ENCODE results near the gene RNASEH2A. TPM values are rescaled to one million over a fixed set of nuclear protein-coding genes. Genes with fewer than 3 reads are reported as not detected.
A peak's percentile ranks its signal among the peaks of the same experiment; 100 is the strongest.

Gene RNASEH2A
- total RNA-seq, 1 donor from 2014 or later: 11.1 TPM

GRCh38 chr19:12766051-12766521, 40.3 kb upstream of the RNASEH2A start:
- Histone ChIP-seq H3K4me3 (ENCODE audit: low read depth, low read length) (peak overlapping the region; percentile 29), H3K36me3 (ENCODE audit: control insufficient read depth, insufficient read depth, low read length) (peaks cover 32% of the 10 kb centered on the region), H3K27me3 (ENCODE audit: control insufficient read depth, insufficient read depth, low read length) (no peaks in the 10 kb centered on the region)
- FAIRE-seq: no peak
- DNase-seq (ENCODE audit: low read depth): no peak
- TF ChIP-seq, protein P1, sequence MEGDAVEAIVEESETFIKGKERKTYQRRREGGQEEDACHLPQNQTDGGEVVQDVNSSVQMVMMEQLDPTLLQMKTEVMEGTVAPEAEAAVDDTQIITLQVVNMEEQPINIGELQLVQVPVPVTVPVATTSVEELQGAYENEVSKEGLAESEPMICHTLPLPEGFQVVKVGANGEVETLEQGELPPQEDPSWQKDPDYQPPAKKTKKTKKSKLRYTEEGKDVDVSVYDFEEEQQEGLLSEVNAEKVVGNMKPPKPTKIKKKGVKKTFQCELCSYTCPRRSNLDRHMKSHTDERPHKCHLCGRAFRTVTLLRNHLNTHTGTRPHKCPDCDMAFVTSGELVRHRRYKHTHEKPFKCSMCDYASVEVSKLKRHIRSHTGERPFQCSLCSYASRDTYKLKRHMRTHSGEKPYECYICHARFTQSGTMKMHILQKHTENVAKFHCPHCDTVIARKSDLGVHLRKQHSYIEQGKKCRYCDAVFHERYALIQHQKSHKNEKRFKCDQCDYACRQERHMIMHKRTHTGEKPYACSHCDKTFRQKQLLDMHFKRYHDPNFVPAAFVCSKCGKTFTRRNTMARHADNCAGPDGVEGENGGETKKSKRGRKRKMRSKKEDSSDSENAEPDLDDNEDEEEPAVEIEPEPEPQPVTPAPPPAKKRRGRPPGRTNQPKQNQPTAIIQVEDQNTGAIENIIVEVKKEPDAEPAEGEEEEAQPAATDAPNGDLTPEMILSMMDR (IDR thresholded peaks at IDR 0.05; ENCODE audit: insufficient read depth, low read length, severe bottlenecking): peak; percentile 69

- no peak overlapping the region for H3K4me3 ChIP-seq (ENCODE audit: low read depth, low read length)
- FAIRE-seq: no peak
- no peak for DNase-seq (ENCODE audit: low read depth)
- no peaks in the 10 kb centered on the region for H3K27me3 ChIP-seq (ENCODE audit: control insufficient read depth, insufficient read depth, low read length)
- TF ChIP-seq, protein P1 (IDR thresholded peaks at IDR 0.05; ENCODE audit: insufficient read depth, low read length, severe bottlenecking): no peak
- peaks cover 32% of the 10 kb centered on the region for H3K36me3 ChIP-seq (ENCODE audit: control insufficient read depth, insufficient read depth, low read length)
Measured at GRCh38 chr19:12767150-12767549, 39.2 kb upstream of the RNASEH2A start.

GRCh38 chr19:12767666-12768065, 38.7 kb upstream of the RNASEH2A start:
- H3K36me3 ChIP-seq (ENCODE audit: control insufficient read depth, insufficient read depth, low read length): peaks cover 32% of the 10 kb centered on the region

DNA sequence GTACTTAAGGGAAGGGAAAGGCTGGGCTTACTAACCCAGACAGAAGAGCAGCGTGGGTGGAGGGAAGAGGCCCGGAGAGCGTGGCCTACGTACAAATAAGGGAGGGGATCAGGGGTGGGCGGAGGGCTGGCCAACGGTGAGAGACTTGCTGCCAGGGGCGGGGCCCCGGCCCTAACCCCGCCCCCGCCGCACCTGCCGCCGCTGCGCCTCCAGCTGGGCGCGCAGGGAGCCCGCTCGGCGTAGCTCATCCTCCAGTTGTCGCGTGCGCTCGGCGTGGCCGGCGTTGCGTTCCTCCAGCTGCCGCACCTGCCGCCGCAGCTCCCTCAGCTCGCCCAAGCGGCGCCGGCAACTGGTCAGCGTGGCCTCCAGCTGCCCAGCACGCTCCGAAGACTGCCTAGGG, 36.7 kb upstream of the RNASEH2A start:
- FAIRE-seq (no peak), DNase-seq (ENCODE audit: low read depth) (no peak)
- TF ChIP-seq, protein P1 (IDR thresholded peaks at IDR 0.05; ENCODE audit: insufficient read depth, low read length, severe bottlenecking): no peak
- Histone ChIP-seq H3K4me3 (ENCODE audit: low read depth, low read length) (no peak overlapping the region), H3K27me3 (ENCODE audit: control insufficient read depth, insufficient read depth, low read length) (no peaks in the 10 kb centered on the region), H3K36me3 (ENCODE audit: control insufficient read depth, insufficient read depth, low read length) (peaks cover 27% of the 10 kb centered on the region)

More at GRCh38 chr19:12767666-12768065, 38.7 kb upstream of the RNASEH2A start:
- Histone ChIP-seq H3K27me3 (ENCODE audit: control insufficient read depth, insufficient read depth, low read length) (no peaks in the 10 kb centered on the region), H3K4me3 (ENCODE audit: low read depth, low read length) (no peak overlapping the region)
- TF ChIP-seq, protein P1 (IDR thresholded peaks at IDR 0.05; ENCODE audit: insufficient read depth, low read length, severe bottlenecking): no peak
- no peak for FAIRE-seq
- no peak for DNase-seq (ENCODE audit: low read depth)

DNA sequence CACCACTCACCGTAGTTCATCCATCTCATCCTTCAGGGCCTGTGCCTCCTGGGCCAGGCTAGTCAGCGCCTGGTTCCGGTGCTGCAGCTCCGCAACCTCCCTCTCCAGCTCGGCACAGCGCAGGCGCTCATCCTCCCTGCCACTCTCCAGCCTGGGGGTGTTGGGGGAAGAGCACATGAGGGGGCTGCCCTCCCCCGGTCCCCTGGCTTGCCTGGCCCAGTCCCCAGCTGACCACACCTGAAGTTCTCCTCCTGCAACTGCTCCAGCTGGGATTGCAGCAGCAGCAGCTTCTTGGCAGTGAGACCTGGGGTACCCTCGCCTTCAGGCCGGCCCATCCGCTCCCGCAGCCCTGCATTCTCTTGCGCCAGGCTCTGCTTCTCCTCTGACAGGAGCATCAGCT, 35.5 kb upstream of the RNASEH2A start:
- Histone ChIP-seq H3K4me3 (ENCODE audit: low read depth, low read length) (no peak overlapping the region), H3K36me3 (ENCODE audit: control insufficient read depth, insufficient read depth, low read length) (peaks cover 20% of the 10 kb centered on the region), H3K27me3 (ENCODE audit: control insufficient read depth, insufficient read depth, low read length) (no peaks in the 10 kb centered on the region)
- no peak for DNase-seq (ENCODE audit: low read depth)
- TF ChIP-seq, protein P1 (IDR thresholded peaks at IDR 0.05; ENCODE audit: insufficient read depth, low read length, severe bottlenecking): no peak
- FAIRE-seq: no peak

DNA sequence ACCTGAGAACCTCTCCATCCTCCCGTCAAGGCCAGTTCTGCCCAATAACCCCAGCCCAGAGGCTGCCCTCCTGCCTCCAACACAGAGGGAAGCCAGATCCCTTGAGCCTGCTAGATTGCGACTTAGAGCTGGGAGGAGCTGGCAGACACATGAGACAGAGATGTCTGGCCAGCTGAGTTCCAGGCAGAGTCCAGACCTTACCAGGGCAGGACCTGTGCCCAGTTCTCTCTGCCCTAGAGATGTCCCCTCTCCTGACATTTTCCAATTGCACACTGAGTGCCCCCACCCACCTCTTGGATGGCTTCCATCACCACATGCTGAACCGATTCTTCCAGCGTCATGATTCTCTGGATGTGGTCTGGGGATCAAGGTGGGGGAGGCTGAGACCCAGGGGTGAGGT, 34.1 kb upstream of the RNASEH2A start:
- no peak for FAIRE-seq
- H3K4me3 ChIP-seq (ENCODE audit: low read depth, low read length): no peak overlapping the region
- DNase-seq (ENCODE audit: low read depth): no peak
- H3K36me3 ChIP-seq (ENCODE audit: control insufficient read depth, insufficient read depth, low read length): peaks cover 19% of the 10 kb centered on the region
- no peaks in the 10 kb centered on the region for H3K27me3 ChIP-seq (ENCODE audit: control insufficient read depth, insufficient read depth, low read length)
- TF ChIP-seq, protein P1 (IDR thresholded peaks at IDR 0.05; ENCODE audit: insufficient read depth, low read length, severe bottlenecking): no peak
